H9 (cell line): ENCODE results near the gene IRAG1. TPM values are rescaled to one million over a fixed set of nuclear protein-coding genes. Genes with fewer than 3 reads are reported as not detected.

Source experiments
- DNase-seq: peaks from one replicate; pipeline ENCODE4 v3.0.0-alpha.2; 2017
- H2AFZ ChIP-seq: one replicate; pipeline ENCODE4 v1.6.1; 2013; ENCODE audit warnings: mild to moderate bottlenecking, low read length, control low read depth, moderate library complexity
- H2AK5ac ChIP-seq: 2 replicates; pipeline ENCODE4 v1.6.1; 2013; ENCODE audit warnings: low read length, control low read depth, mixed read lengths; ENCODE audit not compliant: insufficient read length
- H2BK120ac ChIP-seq: one replicate; pipeline ENCODE4 v1.6.1; 2013; ENCODE audit warnings: low read depth, mild to moderate bottlenecking, low read length, control low read depth, inconsistent platforms; ENCODE audit not compliant: poor library complexity, severe bottlenecking
- H2BK12ac ChIP-seq: 2 replicates; pipeline ENCODE4 v1.6.1; 2013; ENCODE audit warnings: low read length, control low read depth, mixed read lengths, low read depth; ENCODE audit not compliant: insufficient read length
- H2BK15ac ChIP-seq: 2 replicates; pipeline ENCODE4 v1.6.1; 2013; ENCODE audit warnings: low read depth, low read length, control low read depth
- H2BK20ac ChIP-seq: one replicate; pipeline ENCODE4 v1.6.1; 2013; ENCODE audit warnings: low read depth, mild to moderate bottlenecking, low read length, control low read depth, inconsistent platforms; ENCODE audit not compliant: poor library complexity, severe bottlenecking
- H2BK5ac ChIP-seq: 2 replicates; pipeline ENCODE4 v1.6.1; 2013; ENCODE audit warnings: low read length, control low read depth, mixed read lengths; ENCODE audit not compliant: insufficient read length
- H3K14ac ChIP-seq: 2 replicates; pipeline ENCODE4 v1.6.1; 2013; ENCODE audit warnings: low read length, control low read depth; ENCODE audit not compliant: insufficient read depth
- H3K18ac ChIP-seq: 2 replicates; pipeline ENCODE4 v1.6.1; 2013; ENCODE audit warnings: low read depth, mild to moderate bottlenecking, mixed read lengths, low read length, control low read depth; ENCODE audit not compliant: insufficient read length
- H3K23ac ChIP-seq: 2 replicates; pipeline ENCODE4 v1.6.1; 2013; ENCODE audit warnings: low read length, control low read depth, mixed read lengths, low read depth; ENCODE audit not compliant: insufficient read length
- H3K23me2 ChIP-seq: 2 replicates; pipeline ENCODE4 v1.6.1; 2013; ENCODE audit warnings: low read depth, mild to moderate bottlenecking, mixed read lengths, low read length, control low read depth; ENCODE audit not compliant: insufficient read length, poor library complexity, severe bottlenecking
- H3K27ac ChIP-seq: 2 replicates; pipeline ENCODE4 v1.5.1; 2013; ENCODE audit warnings: low read length, control low read depth, mixed read lengths, low read depth; ENCODE audit not compliant: insufficient read length
- H3K27me3 ChIP-seq: 2 replicates; pipeline ENCODE4 v1.6.1; 2013; ENCODE audit warnings: low read length, control low read depth, inconsistent platforms; ENCODE audit not compliant: insufficient read depth
- H3K4ac ChIP-seq: 2 replicates; pipeline ENCODE4 v1.6.1; 2013; ENCODE audit warnings: low read depth, mild to moderate bottlenecking, control low read depth, inconsistent platforms, low read length, moderate library complexity
- H3K4me1 ChIP-seq: 2 replicates; pipeline ENCODE4 v1.6.1; 2013; ENCODE audit warnings: low read length, control low read depth, inconsistent platforms; ENCODE audit not compliant: insufficient read depth
- H3K4me2 ChIP-seq: 2 replicates; pipeline ENCODE4 v1.6.1; 2013; ENCODE audit warnings: low read length, control low read depth, mixed read lengths; ENCODE audit not compliant: insufficient read length, insufficient read depth
- H3K56ac ChIP-seq: 2 replicates; pipeline ENCODE4 v1.6.1; 2013; ENCODE audit warnings: low read depth, mild to moderate bottlenecking, mixed read lengths, low read length, control low read depth; ENCODE audit not compliant: insufficient read length
- H3K79me1 ChIP-seq: 2 replicates; pipeline ENCODE4 v1.6.1; 2013; ENCODE audit warnings: low read depth, mild to moderate bottlenecking, moderate library complexity, low read length, control low read depth, inconsistent platforms; ENCODE audit not compliant: insufficient read depth, poor library complexity, severe bottlenecking
- H3K79me2 ChIP-seq: 2 replicates; pipeline ENCODE4 v1.6.1; 2013; ENCODE audit warnings: low read length, control low read depth, inconsistent platforms; ENCODE audit not compliant: insufficient read depth
- H3K9ac ChIP-seq: 2 replicates; pipeline ENCODE4 v1.6.1; 2013; ENCODE audit warnings: low read length, control low read depth, mixed read lengths; ENCODE audit not compliant: insufficient read length; ENCODE audit errors: extremely low read depth
- H3K9me3 ChIP-seq: one replicate; pipeline ENCODE4 v1.6.1; 2013; ENCODE audit warnings: low read depth, low read length, inconsistent platforms; ENCODE audit not compliant: control insufficient read depth
- H3T11ph ChIP-seq: one replicate; pipeline ENCODE4 v1.6.1; 2013; ENCODE audit warnings: mild to moderate bottlenecking, low read length, control low read depth, inconsistent platforms
- H4K20me1 ChIP-seq: one replicate; pipeline ENCODE4 v1.6.1; 2013; ENCODE audit not compliant: control insufficient read depth, insufficient read length, insufficient read depth
- H4K5ac ChIP-seq: 2 replicates; pipeline ENCODE4 v1.6.1; 2013; ENCODE audit warnings: low read depth, mild to moderate bottlenecking, mixed read lengths, low read length, control low read depth; ENCODE audit not compliant: insufficient read length
- H4K8ac ChIP-seq: replicated peaks from 2 replicates; pipeline ENCODE4 v1.6.1; 2013; ENCODE audit warnings: low read length, control low read depth, mixed read lengths, low read depth; ENCODE audit not compliant: insufficient read length
- H4K91ac ChIP-seq: 2 replicates; pipeline ENCODE4 v1.6.1; 2013; ENCODE audit warnings: low read depth, mild to moderate bottlenecking, moderate library complexity, mixed read lengths, low read length, control low read depth; ENCODE audit not compliant: insufficient read length
- H3K27ac Mint-ChIP-seq, 3 experiments: 2 replicates in 2 of 3; 3 replicates in 1 of 3; pipeline ENCODE4 v1.8.0; 2020 to 2021; ENCODE audit warnings: mixed read lengths in 3 of 3, mild to moderate bottlenecking in 1 of 3, moderate library complexity in 1 of 3
- H3K27me3 Mint-ChIP-seq: 2 replicates; pipeline ENCODE4 v1.8.0; 2021; ENCODE audit warnings: low read depth, mild to moderate bottlenecking, moderate library complexity, mixed read lengths
- H3K36me3 Mint-ChIP-seq, 3 experiments: 2 replicates in 2 of 3; 3 replicates in 1 of 3; pipeline ENCODE4 v1.8.0; 2020 to 2021; ENCODE audit warnings: low read depth in 3 of 3, mixed read lengths in 3 of 3; ENCODE audit not compliant: insufficient read depth in 1 of 3
- H3K4me1 Mint-ChIP-seq, 2 experiments: 2 replicates each; pipeline ENCODE4 v1.8.0; 2020; ENCODE audit warnings: mixed read lengths in 2 of 2
- H3K4me3 Mint-ChIP-seq, 2 experiments: 2 replicates in 1 of 2; 3 replicates in 1 of 2; pipeline ENCODE4 v1.8.0; 2020 to 2021; ENCODE audit warnings: mild to moderate bottlenecking in 2 of 2, mixed read lengths in 2 of 2, moderate library complexity in 1 of 2
- H3K9me3 Mint-ChIP-seq, 2 experiments: 2 replicates in 1 of 2; 3 replicates in 1 of 2; pipeline ENCODE4 v1.8.0; 2020; ENCODE audit warnings: mild to moderate bottlenecking in 2 of 2, mixed read lengths in 2 of 2, moderate library complexity in 1 of 2
- CTCF ChIP-seq: fragments of 200-600 bp; sonication (generic); conservative IDR thresholded peaks from 3 replicates; pipeline ENCODE4 v1.8.0; 2021; ENCODE audit warnings: antibody characterized with exemption, mild to moderate bottlenecking
- WGBS: extraction: QIAGEN DNeasy Blood & Tissue Kit; methylation state at CpG from one replicate; pipeline ENCODE4 v1.1.7; 2013; ENCODE audit warnings: missing lambda C conversion rate, low lambda C conversion rate, mixed read lengths; ENCODE audit not compliant: insufficient read length; ENCODE audit errors: extremely low coverage; 5-methylcytosine and 5-hydroxymethylcytosine counted together
- total RNA-seq: library from RNA; stranded (reverse); gene quantifications from 2 replicates; pipeline ENCODE4 v1.2.1, GENCODE V29; 2021

The IRAG1 gene
- total RNA-seq, 1 experiment from 2014 or later, result 2.4 TPM

- no peaks in the 10 kb centered on the region for H4K20me1 ChIP-seq
- H2AK5ac ChIP-seq, result no peak overlapping the region
- H3K27ac ChIP-seq, result no peak overlapping the region
- no peak overlapping the region for H3K18ac ChIP-seq
- no peaks in the 10 kb centered on the region for H3K4me1 Mint-ChIP-seq
- TF ChIP-seq CTCF, result no peak
- peak overlapping the region in 1 of 3 experiments; percentile 57; a peak in 2 of 7 replicates for H3K27ac Mint-ChIP-seq
- H3K4ac ChIP-seq, result no peak overlapping the region
- no peak overlapping the region for H2BK120ac ChIP-seq
- H3K23ac ChIP-seq, result no peak overlapping the region
- H3K4me1 ChIP-seq, result no peaks in the 10 kb centered on the region
- no peaks in the 10 kb centered on the region for H3K79me1 ChIP-seq
- H2AFZ ChIP-seq, result no peak overlapping the region
- H2BK12ac ChIP-seq, result no peak overlapping the region
- no peaks in the 10 kb centered on the region for H3K23me2 ChIP-seq
- no peak overlapping the region for H3K14ac ChIP-seq
- no peak overlapping the region for H3K56ac ChIP-seq
- H3K9me3 Mint-ChIP-seq, result no peaks in the 10 kb centered on the region
- H2BK15ac ChIP-seq, result no peak overlapping the region
- no peak overlapping the region for H2BK20ac ChIP-seq
- H4K8ac ChIP-seq, result no peak overlapping the region
- H3K4me2 ChIP-seq, result no peak overlapping the region
- no peaks in the 10 kb centered on the region for H3K27me3 ChIP-seq
- no peak overlapping the region for H3T11ph ChIP-seq
- no peaks in the 10 kb centered on the region; a peak in 1 of 7 replicates for H3K36me3 Mint-ChIP-seq
- H3K9ac ChIP-seq, result no peak overlapping the region
- H4K91ac ChIP-seq, result no peak overlapping the region
- no CpG with 5 or more reads among the region's 2 CpGs for WGBS
- H4K5ac ChIP-seq, result no peak overlapping the region
- H3K9me3 ChIP-seq, result no peaks in the 10 kb centered on the region
- no peak overlapping the region for H3K4me3 Mint-ChIP-seq
- H2BK5ac ChIP-seq, result no peak overlapping the region
- no peaks in the 10 kb centered on the region for H3K27me3 Mint-ChIP-seq
- no peak for DNase-seq
- H3K79me2 ChIP-seq, result no peaks in the 10 kb centered on the region
These were observed 26.1 kb downstream of the IRAG1 start for GRCh38 chr11:10667521-10667885.
